ENCODE data around the gene ANKRD39.
A peak's percentile ranks its signal among the peaks of the same experiment; 100 is the strongest.

Gene ANKRD39

DNA sequence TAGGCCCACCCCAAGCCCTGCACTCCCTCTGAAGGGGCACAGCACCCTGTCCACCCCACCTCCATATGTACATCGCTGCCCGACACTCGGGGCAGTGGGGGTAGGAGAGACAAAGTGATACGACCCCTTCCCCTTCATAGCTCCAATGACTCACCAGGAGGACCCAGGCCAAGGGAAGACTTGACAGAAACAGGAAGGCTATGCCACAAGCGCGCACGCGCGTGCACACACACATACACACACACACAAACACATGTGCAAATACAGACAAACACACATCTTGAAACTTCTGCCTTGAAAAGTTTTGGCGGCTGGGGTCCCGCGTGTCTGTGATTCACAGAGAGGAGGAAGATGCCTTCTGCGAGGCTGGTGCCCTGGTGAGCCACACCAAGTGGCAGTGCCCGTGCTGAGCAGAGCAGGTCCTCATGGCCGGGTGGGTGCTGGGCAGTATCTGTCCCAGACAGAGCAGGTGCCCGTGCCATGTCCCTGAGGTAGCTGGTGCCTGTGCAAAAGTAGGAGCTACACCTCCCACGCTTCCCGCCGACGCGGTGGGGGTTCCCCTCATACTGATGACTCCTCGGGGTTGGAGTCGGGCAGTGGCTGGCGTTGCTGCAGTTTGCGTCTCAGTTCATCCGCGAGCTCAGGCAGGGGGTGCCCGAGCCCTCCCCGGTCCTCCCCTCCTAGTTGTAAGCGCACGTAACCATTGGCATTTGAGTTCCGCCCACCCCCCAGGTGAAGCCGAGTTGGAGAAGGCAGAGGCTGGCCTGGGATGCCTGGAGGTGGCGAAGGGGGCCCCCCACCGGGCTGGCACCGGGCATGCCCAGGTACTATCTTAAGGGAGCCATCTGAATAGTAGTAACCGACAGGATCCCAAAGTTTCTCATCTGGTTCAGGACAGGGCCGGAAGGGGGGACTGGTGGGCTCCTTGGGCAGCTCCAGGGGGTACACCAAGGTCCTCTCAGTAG is 2.5 kb upstream of the ANKRD39 start:
- ChIA-PET CTCF (interaction anchor here (1.6 to 10.4 kb wide), 4 partner anchors 7 to 102 kb away, joined by 3 to 153 read pairs (median 44); partner anchors contain the start of gene SEMA4C), POLR2A (interaction anchor here (0.9 kb wide), 1 partner anchor 8 kb away, joined by 3 read pairs; no protein-coding TSS in a partner anchor)
- TF ChIP-seq, protein P1, sequence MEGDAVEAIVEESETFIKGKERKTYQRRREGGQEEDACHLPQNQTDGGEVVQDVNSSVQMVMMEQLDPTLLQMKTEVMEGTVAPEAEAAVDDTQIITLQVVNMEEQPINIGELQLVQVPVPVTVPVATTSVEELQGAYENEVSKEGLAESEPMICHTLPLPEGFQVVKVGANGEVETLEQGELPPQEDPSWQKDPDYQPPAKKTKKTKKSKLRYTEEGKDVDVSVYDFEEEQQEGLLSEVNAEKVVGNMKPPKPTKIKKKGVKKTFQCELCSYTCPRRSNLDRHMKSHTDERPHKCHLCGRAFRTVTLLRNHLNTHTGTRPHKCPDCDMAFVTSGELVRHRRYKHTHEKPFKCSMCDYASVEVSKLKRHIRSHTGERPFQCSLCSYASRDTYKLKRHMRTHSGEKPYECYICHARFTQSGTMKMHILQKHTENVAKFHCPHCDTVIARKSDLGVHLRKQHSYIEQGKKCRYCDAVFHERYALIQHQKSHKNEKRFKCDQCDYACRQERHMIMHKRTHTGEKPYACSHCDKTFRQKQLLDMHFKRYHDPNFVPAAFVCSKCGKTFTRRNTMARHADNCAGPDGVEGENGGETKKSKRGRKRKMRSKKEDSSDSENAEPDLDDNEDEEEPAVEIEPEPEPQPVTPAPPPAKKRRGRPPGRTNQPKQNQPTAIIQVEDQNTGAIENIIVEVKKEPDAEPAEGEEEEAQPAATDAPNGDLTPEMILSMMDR (IDR thresholded peaks at IDR 0.05; ENCODE audit: insufficient read depth, low read length, missing control alignments) = no peak
- no peak overlapping the region for H3K4me3 ChIP-seq (ENCODE audit: low read depth, low read length)
- no peak for DNase-seq (ENCODE audit: low read depth, low spot score)

DNA sequence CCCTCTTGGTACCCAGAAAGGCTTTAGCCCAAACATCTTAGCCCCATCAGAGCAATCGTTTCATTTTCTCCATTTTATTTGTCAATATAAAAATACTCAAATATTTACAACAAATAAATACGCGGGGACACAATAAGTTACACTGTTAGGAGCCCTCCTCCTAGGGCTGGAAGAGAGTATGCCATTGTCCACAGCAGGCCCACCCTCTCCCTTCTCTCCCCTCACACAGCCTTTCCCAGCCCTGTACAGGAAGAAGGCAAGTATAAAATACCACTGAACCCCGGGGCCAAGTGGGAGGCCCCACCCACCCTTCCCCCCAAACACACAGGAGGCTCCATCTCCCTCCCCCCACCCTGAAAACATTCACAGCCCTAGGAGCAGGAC is 1.9 kb upstream of the ANKRD39 start:
- no peak overlapping the region for H3K4me3 ChIP-seq (ENCODE audit: low read depth, low read length)
- POLR2A ChIA-PET = interaction anchor here (0.7 to 2.9 kb wide), 3 partner anchors 9 to 333 kb away, joined by 3 to 22 read pairs (median 3); no protein-coding TSS in a partner anchor
- no peak for DNase-seq (ENCODE audit: low read depth, low spot score)
- TF ChIP-seq, protein P1 (IDR thresholded peaks at IDR 0.05; ENCODE audit: insufficient read depth, low read length, missing control alignments) = no peak
- CTCF ChIA-PET = interaction anchor here (1.6 to 10.4 kb wide), 4 partner anchors 8 to 102 kb away, joined by 3 to 153 read pairs (median 44); partner anchors contain the start of gene SEMA4C

DNA sequence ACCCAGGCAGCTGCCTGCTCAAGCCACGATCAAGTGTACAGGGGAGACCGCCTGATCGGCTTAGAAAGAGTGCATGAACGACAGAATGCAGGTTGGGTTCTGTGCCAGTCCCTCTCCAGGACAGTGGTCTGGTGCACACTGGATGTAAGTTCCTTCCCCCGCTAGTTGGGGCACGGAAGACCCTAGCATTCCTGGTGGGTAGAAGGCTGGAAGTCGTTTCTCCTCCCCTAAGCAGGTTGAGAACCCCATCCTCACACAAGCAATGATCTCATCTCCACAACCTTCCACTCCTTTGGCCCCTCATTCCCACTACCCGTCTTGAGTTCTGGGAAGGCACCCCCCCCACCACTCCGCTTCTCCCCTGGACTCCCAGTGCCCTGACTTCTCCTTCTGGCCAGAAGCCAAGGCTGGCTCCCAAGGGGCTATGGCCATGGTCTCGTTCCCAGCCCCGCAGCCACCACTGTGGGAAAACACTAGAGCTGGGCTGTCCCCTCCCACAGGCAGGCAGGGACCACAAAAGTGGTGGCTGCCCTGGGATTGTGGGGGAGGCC is 1.4 kb upstream of the ANKRD39 start:
- TF ChIP-seq, protein P1 (IDR thresholded peaks at IDR 0.05; ENCODE audit: insufficient read depth, low read length, missing control alignments) = no peak
- ChIA-PET CTCF (interaction anchor here (1.1 to 10.4 kb wide), 9 partner anchors 9 to 103 kb away, joined by 3 to 153 read pairs (median 9); partner anchors contain the start of genes CNNM3 and SEMA4C), POLR2A (interaction anchor here (0.7 to 2.9 kb wide), 3 partner anchors 8 to 333 kb away, joined by 3 to 22 read pairs (median 3); no protein-coding TSS in a partner anchor)
- DNase-seq (ENCODE audit: low read depth, low spot score) = no peak
- peak overlapping the region; percentile 3; the same call in 1 of the 2 replicates for H3K4me3 ChIP-seq (ENCODE audit: low read depth, low read length)

DNA sequence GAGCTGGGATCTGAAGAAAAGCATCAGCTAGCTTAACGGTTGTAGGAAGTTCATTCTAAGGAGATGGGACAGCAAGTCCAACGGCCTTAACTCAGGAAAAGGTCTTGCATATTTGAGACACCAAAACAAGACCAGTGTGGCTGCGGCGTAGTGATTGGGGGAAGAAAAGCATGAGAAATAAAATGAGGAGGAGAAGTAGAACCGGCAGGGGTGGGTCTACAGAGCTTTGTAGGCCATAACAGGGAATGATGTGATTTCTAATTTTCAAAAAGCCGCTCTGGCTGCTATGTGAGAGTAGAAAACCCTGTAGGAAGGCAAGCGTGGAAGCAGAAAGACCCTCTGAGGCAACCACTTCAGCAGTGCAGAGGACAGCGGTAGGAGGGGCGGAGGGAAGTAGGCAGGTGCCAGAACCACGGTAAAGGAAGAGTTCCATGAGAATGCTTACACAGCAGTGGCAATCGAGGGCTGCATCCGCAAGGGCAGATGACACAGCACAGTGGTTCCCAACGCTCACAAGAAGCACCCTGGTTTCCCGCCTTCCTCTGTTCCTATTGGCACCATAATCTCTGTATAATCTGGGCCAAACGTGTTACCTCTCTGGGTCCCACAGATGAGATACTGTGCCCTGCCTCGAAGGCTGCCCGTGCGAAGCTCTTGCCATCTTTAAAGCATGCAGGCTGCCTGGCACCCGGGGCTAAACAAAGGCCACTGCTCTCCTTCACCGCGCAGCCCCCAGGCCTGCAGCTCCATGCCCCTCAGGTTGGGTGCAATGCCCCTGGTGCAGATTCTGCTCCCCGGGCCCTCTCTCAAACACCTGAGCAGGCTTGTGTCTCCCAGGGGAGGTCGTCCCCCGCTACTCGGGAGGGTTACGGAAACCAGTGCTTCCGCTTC is 795 bp downstream of the ANKRD39 start:
- ChIA-PET CTCF (interaction anchor here (0.6 to 10.4 kb wide), 33 partner anchors 10 to 327 kb away, joined by 3 to 153 read pairs (median 4); partner anchors contain the start of genes ANKRD36, CNNM3, CNNM4 and SEMA4C), POLR2A (interaction anchor here (0.6 to 2.9 kb wide), 6 partner anchors 11 to 255 kb away, joined by 3 to 22 read pairs (median 4); partner anchors contain the start of gene ANKRD23)
- TF ChIP-seq, protein P1 (IDR thresholded peaks at IDR 0.05; ENCODE audit: insufficient read depth, low read length, missing control alignments) = no peak
- no peak for DNase-seq (ENCODE audit: low read depth, low spot score)
- H3K4me3 ChIP-seq (ENCODE audit: low read depth, low read length) = peak overlapping the region; percentile 80

DNA sequence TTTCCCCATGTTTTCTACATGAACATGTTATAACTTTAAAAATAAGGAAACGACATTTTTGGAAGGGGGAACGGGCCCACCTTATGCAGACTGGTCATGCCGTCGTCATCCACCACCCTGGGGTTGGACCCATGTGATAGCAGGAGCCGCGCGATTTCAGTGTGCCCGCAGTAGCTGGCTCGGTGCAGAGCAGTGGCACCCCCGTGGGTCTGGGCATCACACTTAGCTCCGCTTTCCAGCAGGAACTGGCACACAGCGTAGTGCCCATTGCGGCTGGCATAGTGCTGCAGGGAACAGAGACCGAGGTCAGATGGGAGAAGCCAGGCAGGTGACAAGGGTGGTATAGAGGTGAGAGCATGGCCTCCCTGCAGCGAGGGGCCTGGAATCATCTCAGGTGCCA is 4.5 kb downstream of the ANKRD39 start:
- DNase-seq (ENCODE audit: low read depth, low spot score) = no peak
- TF ChIP-seq, protein P1 (IDR thresholded peaks at IDR 0.05; ENCODE audit: insufficient read depth, low read length, missing control alignments) = no peak
- H3K4me3 ChIP-seq (ENCODE audit: low read depth, low read length) = no peak overlapping the region
- POLR2A ChIA-PET = no interaction called here
- CTCF ChIA-PET = interaction anchor here (0.7 to 1.9 kb wide), 3 partner anchors 15 to 99 kb away, joined by 3 to 6 read pairs (median 3); no protein-coding TSS in a partner anchor
